NCI-H526 treated with DMSO at 0.1 percent for 48 hours (cell line): Measurements from ENCODE around the gene CFAP299.
"Not testable (repeated sequence)": the region's sequence is repeated elsewhere in the genome, so short reads cannot be mapped to it uniquely, and the experiment has no call there.

Experiments used
- DNase-seq: peaks from one replicate; lab custom pipeline; 2025; lab: John Stamatoyannopoulos, UW

Gene CFAP299

DNA sequence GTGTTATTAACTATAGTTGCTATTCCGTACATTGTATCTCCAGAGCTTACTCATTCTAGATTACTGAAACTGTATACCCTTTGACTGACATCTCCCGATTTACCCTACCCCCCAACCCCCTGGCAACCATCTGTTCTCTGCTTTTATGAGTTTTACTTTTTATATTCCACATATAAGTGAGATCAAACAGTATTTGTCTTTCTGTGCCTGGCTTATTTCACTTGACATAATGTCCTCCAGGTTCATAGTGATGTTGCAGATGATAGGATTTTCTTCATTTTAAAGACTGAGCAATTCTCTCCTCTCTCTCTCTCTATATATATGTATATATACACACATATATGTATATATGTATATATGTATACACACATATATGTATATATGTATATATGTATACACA lies 54.6 kb downstream of the CFAP299 start:
- no peak for DNase-seq

DNA sequence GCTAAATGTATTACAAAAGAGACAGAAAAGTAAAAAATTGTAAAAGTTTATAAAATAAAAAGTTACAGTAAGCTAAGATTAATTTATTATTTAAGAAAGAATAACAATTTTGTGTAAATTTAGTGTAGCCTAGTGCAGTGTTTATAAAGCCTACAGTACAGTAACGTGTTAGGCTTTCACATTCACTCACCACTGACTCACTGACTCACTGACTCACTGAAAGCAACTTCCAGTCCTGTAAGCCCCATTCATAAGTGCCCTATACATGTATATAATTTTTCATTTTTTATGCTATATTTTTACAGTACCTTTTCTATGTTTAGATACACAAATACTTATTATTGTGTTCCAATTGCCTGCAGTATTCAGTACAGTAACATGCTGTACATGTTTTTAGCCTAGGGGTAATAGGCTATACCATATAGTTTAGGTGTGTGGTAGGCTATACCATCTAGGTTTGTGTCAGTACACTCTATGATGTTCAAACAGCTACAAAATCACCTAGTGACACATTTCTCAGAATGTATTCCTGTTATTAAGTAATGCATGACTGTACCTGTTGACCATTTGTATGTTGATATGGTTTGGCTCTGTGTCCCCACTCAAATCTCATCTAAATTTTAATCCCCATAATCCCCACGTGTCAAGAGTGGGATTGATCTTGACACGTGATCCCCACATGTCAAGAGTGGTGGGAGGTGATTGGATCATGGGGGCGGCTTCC lies 57.9 kb downstream of the CFAP299 start:
- DNase-seq: no peak

DNA sequence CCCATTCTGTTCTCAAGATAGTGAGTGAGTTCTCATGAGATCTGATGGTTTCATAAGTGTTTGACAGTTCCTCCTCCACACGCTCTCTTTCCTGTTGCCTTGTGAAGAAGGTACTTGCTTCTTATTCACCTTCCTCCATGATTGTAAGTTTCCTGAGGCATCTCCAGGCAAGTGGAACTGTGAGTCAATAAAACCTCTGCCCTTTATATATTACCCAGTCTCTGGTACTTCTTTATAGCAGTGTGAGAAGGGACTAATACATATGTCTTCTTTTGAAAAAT lies 58.4 kb downstream of the CFAP299 start:
- DNase-seq: no peak

DNA sequence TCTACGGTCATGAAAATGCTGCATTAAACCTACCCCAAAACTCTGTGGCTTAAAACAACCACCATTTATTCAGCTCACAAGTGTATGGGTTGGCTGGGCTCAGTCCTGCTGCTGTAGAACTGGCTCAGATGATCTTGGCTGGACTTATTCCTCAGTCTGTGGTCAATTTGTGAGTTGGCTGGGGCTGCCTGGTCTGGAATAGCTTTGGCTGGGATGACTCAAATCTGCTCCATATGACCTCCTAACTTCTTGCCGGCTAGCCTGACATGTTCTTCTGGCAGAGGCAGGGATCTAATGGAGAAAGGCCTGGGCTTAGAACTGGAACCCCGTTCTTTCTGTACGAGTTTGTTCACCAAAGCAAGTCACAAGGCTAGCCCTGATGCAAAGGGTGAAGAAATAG lies 71.7 kb downstream of the CFAP299 start:
- no peak for DNase-seq

DNA sequence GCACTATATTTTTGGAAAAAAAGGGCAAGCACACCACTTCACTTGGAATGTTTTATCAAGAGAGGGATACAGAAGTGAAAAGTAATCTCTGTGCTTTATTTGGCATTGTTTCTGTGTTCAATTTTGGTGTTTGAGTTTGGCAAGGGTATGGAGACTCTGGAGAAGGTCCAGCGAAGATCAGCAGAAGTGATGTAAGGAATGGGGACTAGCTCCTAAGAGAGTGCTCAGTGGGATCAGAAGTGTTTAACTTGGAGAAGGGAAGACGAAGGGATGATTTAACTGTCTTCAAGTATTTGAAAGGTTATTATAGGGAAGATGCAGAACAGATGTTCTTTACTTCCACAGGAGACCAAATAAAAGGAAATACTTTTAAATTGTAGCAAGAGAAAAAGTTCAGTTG lies 74.3 kb downstream of the CFAP299 start:
- DNase-seq: no peak

DNA sequence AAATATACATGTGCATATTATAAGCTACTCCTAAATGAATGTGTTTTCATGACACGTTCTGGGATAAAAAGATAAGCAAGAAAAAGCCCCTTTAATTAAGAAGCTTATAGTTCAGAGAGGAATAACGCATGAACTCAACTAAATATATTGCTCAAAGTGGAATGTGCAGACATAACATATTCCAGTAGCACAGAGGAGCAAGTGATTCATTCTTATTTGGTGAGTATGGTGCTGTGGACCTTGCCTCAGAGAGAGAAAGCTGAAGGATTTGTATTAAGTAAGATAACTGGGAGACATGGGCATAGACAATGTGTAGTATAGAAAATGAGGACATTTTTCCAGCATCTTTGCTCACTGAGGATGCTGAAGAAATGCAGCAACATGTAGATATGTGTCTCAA lies 76.8 kb downstream of the CFAP299 start:
- DNase-seq: no peak

DNA sequence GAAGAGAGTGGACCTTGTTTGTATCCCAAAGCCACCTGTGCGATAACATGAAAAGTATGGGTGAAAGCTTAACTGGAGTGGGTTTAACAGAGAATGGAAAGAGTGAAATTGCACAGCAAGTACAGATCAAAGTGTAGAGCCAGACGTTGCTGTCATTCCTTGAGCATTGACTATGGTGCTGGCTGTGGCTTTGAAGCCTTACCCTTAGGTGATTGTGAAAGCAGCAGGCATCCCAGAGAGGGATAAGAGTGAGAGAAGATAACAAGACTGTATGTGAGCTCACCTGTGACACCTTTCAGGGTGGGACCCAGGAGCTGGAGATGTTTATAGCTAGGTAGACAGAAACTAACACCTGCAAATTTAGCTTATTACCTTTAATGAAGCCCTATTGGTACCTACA lies 77.6 kb downstream of the CFAP299 start:
- no peak for DNase-seq

DNA sequence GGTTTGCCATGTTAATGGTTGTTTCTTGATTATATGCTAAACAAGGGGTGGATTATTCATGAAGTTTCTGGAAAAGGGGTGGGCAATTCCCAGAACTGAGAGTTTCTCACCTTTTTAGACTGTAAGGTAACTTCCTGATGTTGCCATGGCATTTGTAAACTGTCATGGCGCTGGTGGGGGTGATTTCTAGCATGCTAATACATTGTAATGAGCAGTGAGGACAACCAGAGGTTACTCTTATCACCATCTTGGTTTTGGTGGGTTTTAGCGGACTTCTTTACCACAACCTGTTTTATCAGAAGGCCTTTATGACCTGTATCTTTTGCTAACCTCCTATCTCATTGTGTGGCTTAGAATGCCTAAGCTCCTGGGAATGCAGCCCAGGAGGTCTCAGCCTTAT lies 81.5 kb downstream of the CFAP299 start:
- no peak for DNase-seq

DNA sequence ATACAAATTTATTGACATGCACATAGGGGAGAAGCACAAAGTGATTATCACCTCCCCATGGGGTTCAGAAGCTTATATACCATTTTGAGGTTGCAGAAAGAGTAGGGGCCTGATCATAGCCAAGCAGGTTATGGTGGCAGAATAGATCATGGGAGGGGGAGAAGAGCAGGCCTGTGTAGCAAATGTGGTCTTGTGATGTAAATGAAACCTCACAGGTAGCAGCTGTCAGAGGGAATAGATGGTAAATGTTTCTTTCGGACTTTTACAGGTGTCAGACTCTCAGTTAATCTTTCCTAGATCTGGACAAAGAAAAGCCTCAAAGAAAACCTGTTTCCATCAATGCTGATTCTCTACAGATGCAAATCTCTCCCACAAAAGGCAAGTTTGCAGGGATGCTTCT lies 84.4 kb downstream of the CFAP299 start:
- DNase-seq: peak; percentile 52

DNA sequence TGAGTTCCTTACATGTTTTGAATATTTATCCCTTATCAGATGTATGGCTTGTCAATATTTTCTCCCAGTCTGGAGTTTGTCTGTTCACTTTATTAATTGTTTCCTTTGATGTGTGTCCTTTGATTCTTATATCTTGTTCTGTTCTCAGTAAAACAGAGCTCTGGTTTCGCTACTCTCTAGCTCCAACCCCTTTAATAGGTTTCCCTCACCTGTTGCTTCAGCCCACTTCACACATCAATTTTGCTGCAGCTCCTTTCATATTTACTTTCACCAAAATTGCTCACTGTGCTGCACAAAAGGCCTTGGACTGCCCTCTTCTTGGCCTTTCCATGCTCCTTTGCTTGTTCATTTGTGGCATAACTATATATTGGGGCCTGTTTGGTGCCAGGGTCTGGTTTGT lies 85.1 kb downstream of the CFAP299 start:
- no peak for DNase-seq

DNA sequence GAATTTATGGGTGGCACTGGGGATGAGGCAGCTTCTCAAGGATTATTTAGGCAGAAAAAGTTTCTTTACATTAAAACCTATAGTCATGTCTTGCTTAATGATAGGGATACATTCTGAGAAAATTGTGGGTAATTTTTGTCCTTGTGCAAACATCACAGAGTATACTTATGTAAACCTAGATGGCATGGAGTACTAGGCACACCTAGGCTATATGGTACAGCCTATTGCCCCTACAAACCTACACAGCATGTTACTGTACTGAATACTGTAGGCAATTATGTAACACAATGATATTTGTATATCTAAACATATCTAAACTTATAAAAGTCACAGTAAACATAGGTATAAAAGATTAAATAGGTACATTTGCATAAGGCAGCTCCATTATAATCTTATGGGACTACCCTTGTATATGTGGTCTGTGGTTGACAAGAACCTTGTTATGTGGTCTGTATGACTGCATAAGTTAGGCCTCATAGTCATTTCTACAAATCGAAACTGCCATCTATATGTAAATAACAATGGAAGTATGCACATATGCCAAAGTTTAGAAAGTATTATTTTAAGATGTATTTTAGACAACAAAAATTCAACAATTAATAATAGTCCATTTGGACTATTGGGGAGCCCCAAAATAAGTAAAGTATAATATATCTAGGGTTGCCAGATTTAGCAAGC lies 87.3 kb downstream of the CFAP299 start:
- peak; percentile 83 for DNase-seq

DNA sequence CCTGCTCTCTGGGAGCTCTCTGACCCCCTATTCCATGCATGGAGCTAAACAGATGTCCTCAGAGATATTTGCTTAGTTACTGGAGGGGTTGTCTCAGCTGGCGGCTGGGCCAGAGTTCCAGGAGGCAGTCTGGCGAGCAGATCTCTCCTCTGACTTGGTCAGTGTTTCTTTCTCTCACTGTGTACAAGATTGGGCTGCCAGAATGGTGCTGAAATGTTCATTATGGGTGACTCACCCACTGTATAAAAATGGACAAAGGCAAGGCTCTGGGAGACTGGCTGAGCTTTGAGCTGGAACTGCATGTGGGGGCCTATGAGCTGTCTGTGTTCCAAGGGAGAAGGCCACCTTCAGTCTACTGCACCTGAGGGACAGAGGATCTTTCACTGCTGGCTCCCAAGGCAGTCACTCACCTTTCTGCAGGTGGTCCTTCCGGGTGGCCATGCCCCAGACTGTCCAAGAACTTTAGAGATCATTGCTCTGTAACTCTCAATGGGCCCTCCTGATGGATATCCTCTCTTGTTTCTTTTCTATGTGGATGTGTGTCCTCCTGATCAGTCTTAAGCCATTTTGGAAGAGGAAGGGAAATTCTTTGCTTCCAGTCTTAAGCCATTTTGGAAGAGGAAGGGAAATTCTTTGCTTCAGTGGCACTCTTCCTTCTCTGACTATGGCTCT lies 88.2 kb downstream of the CFAP299 start:
- no peak for DNase-seq

DNA sequence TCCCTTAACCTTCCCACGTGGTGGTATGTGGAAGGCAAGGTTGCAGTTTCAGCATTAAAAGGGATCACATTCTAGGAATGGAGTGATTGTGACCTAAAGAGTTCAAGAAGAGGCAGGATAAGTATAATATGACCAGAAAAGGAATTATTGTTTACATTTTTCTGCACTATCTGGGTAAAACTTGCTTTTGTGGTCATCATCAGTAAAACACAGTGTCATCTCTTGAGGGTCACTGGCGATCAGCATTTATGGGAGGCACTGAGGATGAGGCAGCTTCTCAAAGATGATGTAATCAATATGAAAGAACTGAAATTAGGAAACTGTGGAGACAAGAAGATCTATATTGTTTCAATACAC lies 88.7 kb downstream of the CFAP299 start:
- no peak for DNase-seq

DNA sequence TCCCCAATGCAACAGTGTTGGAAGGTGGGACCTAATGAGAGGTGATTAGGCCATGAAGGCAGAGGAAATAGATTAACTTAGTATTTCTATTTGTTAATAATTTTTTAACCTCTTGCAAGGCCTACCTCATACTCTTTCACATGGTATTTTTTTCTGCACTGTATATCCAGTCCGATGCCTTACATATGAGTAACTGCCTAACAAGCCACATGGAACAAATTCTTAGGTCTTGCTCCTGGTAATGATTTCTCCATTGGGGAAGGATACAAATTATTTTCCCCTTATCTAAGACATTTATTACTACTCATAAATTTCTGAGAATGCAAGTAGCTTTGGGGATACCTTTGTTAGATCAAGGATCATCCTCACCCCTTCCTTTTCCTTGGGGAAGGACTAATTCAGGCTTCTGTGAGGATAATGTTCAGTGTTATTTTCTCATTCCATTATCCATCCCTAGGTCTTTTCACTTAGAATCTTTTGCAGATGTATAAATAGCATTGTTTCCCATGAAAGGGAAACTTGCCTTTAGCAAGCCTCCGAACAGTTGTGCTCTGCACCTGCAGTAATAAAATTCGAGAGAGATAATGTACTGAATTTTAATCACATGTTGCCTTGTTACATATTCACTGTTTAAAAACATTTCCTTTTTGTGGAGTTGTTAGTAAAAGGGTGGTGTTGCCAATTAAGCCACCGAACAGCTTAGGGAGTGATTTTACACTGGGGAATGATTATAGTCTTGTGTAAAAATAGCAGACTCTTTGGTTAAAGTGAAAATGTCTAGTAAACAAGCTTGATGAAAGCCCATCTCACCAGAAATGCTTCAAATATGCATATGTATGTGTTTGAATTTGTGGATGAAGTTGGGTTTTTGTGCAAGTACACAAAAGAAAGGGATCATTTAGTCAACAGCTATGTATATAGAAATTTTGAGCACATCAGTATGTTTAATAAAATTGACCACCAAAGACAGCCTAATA lies 89.9 kb downstream of the CFAP299 start:
- peak; percentile 36 for DNase-seq

DNA sequence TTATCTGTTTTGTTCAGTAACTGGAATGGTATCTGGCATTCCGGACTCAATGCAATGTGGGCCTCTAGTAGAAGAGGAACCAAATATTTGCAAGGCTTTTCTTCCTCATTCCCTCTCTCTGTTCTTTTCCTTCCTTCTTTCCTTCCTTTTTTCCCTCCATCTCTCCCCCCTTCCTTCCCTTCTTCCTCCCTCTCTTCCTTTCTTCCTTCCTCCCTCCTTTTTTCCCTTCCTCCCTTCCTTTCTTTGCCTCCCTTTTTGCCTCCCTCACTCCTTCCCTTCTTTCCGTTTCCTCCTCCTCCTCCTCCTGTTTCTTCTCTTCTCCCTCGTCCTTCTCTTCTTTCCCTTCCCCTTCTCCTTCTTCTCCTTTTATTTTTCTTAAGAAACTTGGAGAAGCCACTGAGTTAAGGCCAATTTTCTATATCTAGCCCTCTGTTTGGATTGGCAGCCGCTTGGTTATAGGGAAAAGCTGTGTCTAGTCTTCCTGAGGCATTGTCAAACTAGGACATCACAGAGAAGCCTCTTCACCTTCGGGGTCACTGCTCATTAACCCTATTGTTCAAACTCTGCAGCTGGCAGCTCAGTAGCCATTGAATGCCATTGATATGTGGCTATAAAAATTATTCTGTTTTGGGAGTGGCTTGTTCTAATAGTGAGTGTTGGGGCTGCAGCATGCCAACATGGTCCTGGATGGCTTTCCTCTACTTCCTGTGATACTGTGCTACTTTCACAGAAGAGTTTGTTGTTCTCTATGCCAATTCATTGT lies 95.9 kb downstream of the CFAP299 start:
- no peak for DNase-seq

DNA sequence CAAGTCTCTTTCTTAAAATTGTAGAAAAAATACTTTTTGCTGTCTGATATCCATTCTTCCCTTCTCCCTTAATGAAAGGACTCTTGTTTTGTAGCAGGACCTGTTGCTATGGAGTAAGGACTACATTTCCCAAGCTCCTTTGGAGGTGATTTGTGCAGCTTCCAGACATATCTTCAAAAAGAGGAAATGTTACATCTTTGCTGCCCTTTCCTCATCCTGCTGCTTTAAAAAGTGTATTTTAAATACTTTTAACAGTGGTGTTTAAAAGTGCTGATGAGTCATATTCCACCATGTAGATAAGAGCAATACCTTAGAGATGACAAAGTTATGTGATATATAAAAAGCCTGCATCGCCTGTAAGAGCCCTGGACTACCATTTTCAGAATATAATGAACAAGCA lies 98.7 kb downstream of the CFAP299 start:
- DNase-seq: no peak

DNA sequence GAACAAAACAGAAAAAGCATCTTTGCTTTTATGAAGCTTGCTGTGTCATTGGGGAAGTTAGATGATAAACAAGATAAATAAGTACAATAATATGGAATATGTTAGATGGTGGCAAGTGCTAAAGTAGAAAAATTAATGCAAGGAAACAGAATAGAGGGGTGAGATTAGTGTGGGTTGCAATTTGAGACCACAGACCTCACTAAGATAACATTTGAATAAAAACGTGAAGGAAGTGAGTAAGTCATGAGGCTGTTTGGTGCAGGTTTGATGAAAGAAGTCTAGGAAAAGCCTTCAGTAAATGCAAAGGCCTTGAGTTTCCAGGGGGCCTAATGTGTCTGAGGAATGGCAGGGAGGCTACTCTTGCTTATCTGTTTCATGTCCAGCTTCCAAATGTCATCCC lies 102.5 kb downstream of the CFAP299 start:
- no peak for DNase-seq

DNA sequence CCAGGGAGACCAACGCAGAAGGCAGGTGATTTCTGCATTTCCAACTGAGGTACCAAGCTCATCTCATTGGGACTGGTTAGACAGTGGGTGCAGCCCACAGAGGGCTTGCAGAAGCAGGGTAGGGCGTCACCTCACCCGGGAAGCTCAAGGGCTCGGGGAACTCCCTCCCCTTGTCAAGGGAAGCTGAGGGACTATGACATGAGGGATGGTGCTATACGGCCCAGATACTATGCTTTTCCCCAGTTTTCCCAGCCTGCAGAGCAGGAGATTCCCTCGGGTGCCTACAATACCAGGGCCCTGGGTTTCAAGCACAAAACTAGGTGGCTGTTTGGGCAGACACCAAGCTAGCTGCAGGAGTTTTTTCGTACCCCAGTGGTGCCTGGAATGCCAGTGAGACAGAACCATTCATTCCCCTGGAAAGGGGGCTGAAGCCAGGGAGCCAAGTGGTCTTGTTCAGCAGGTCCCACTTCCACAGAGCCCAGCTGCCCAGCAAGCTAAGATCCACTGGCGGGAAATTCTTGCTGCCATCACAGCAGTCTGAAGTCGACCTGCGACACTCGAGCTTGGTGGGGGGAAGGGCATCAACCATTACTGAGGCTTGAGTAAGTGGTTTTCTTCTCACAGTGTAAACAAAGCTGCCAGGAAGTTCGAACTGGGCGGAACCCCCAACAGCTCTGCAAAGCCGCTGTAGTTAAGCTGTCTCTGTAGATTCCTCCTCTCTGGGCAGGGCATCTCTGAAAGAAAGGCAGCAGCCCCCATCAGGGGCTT lies 103.9 kb downstream of the CFAP299 start:
- not testable (repeated sequence) for DNase-seq

DNA sequence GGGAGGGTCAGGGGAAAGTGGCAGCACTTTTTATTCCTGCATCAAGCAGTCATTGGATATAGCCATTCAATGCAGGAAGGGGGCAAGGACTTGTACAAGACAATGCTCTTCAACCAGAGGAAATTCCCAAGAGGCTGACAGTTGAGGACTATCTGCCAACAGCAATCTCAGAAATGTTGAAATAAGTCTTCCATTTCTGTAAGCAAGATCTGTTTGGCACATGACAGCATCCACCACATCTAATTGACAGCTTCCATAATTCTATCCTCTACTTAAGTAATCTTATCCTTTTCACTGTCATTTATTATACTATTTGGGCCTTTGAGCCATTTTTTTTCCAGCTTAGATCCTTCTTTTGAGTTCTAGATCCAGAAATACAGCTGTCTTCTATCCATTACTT lies 110.7 kb downstream of the CFAP299 start:
- no peak for DNase-seq

DNA sequence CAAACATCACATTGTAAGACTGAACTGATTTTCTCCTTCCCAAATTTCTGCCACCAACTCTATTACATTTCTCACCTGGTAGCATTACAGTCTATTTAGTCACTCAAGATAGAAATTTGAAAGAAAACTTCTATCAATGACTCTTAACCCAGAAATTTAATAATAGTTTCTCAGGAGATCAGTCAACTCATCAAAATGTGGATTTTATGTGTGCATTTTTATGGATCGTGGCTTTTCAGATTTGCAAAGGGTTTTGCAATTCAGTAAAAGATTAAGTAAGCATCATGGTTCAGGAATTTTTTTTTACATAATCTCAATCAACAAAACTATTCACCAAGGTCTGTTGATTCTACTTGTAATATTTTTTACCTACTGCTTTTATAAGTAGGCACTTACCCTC lies 111.1 kb downstream of the CFAP299 start:
- DNase-seq: no peak

DNA sequence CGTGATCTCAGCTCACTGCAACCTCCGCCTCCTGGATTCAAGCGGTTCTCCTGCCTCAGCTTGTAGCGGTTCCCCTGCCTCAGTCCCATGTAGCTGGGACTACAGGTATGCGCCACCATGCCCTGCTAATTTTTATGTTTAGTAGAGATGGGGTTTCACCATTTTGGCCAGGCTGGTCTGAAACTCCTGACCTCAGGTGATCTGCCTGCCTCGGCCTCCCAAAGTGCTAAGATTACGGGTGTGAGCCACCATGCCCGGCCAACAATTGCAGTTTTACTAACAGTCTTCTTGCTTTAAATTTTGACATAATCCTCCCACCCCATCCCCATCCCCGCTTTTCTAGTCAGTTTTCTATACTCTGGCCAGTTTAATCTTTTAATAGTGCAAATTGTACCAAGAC lies 112.0 kb downstream of the CFAP299 start:
- no peak for DNase-seq
